Hippocampal formation (tissue), 2 donors: ENCODE results near the gene CSGALNACT2.
"Not testable (repeated sequence)": the region's sequence is repeated elsewhere in the genome, so short reads cannot be mapped to it uniquely, and the experiment has no call there.

Experiments used
- DNase-seq, 2 donors: peaks; one replicate each; lab custom pipeline; 2025; lab: John Stamatoyannopoulos, UW

The CSGALNACT2 gene

GRCh38 chr10:43138021-43138756 is at the start of gene CSGALNACT2:
TSS of gene CSGALNACT2 (plus strand) at chr10:43138445. CDS start at chr10:43155150, 16,705 bp downstream.
- peak; percentile 80 to 82 for DNase-seq

- DNase-seq = no peak
Observed at GRCh38 chr10:43089519-43089918, 48.7 kb upstream of the CSGALNACT2 start.

GRCh38 chr10:43090188-43090587 is 48.1 kb upstream of the CSGALNACT2 start:
- no peak for DNase-seq

- DNase-seq = no peak
Observed at GRCh38 chr10:43090664-43091063, 47.6 kb upstream of the CSGALNACT2 start.

- DNase-seq = no peak
Observed at GRCh38 chr10:43091846-43092245, 46.4 kb upstream of the CSGALNACT2 start.

- no peak for DNase-seq
Observed at GRCh38 chr10:43093423-43094076, 44.7 kb upstream of the CSGALNACT2 start.

GRCh38 chr10:43094085-43094484 is 44.2 kb upstream of the CSGALNACT2 start:
- DNase-seq = no peak

- DNase-seq = not testable (repeated sequence)
Observed at GRCh38 chr10:43099339-43099738, 38.9 kb upstream of the CSGALNACT2 start.

- no peak for DNase-seq
Observed at GRCh38 chr10:43099928-43100327, 38.3 kb upstream of the CSGALNACT2 start.

- no peak for DNase-seq
Observed at GRCh38 chr10:43100366-43100765, 37.9 kb upstream of the CSGALNACT2 start.

- DNase-seq = no peak
Observed at GRCh38 chr10:43102063-43102828, 36.0 kb upstream of the CSGALNACT2 start.

- peak; percentile 37 to 67 for DNase-seq
Observed at GRCh38 chr10:43105102-43105955, 32.9 kb upstream of the CSGALNACT2 start.

- no peak for DNase-seq
Observed at GRCh38 chr10:43105956-43106229, 32.4 kb upstream of the CSGALNACT2 start.

- DNase-seq = no peak
Observed at GRCh38 chr10:43106256-43107091, 31.8 kb upstream of the CSGALNACT2 start.

GRCh38 chr10:43108951-43109350 is 29.3 kb upstream of the CSGALNACT2 start:
- DNase-seq = no peak

- DNase-seq = no peak
Observed at GRCh38 chr10:43109671-43110249, 28.5 kb upstream of the CSGALNACT2 start.

GRCh38 chr10:43110338-43111071 is 27.7 kb upstream of the CSGALNACT2 start:
- DNase-seq = no peak

- no peak for DNase-seq
Observed at GRCh38 chr10:43111101-43111500, 27.1 kb upstream of the CSGALNACT2 start.

GRCh38 chr10:43111921-43112607 is 26.2 kb upstream of the CSGALNACT2 start:
- DNase-seq = no peak
